ENCODE measurements around the gene PEX5L. TPM values are rescaled to one million over a fixed set of nuclear protein-coding genes. Genes with fewer than 3 reads are reported as not detected.

The PEX5L gene
- total RNA-seq, 2 donors from 2014 or later = 4.2 to 13.2 TPM

- ATAC-seq (no peak), DNase-seq (no peak)
- intact Hi-C loops (cut with DNase I) = no loop called here
- H3K27me3 ChIP-seq = peaks cover 0 to 4% of the 10 kb centered on the region in 2 donors
- no peak for TF ChIP-seq POLR2A (IDR thresholded peaks at IDR 0.05)
- TF ChIP-seq CTCF (IDR thresholded peaks at IDR 0.05) = no peak
- no peak overlapping the region for H3K4me3 ChIP-seq
- H3K9me3 ChIP-seq = peaks cover 0 to 18% (median 0%) of the 10 kb centered on the region in 3 donors
- 83 to 85% methylated on average over 2 of the region's 2 CpGs for WGBS, 2 donors
- no peaks in the 10 kb centered on the region for H3K36me3 ChIP-seq (replicated peaks in 1 of 2; ENCODE audit: insufficient read depth in 1 of 2, low read depth in 2 of 2)
- H3K27ac ChIP-seq = no peak overlapping the region
- no peaks in the 10 kb centered on the region for H3K4me1 ChIP-seq
These were observed 32.2 kb downstream of the PEX5L start for GRCh38 chr3:180004542-180004941.

GRCh38 chr3:180002006-180002405 lies 34.7 kb downstream of the PEX5L start:
- Histone ChIP-seq H3K36me3 (replicated peaks in 1 of 2; ENCODE audit: insufficient read depth in 1 of 2, low read depth in 2 of 2) (no peaks in the 10 kb centered on the region), H3K4me1 (no peaks in the 10 kb centered on the region), H3K27me3 (no peaks in the 10 kb centered on the region), H3K27ac (no peak overlapping the region), H3K9me3 (no peaks in the 10 kb centered on the region), H3K4me3 (no peak overlapping the region)
- intact Hi-C loops (cut with DNase I) = no loop called here
- ATAC-seq (no peak), DNase-seq (no peak)
- TF ChIP-seq CTCF (IDR thresholded peaks at IDR 0.05) (no peak), POLR2A (IDR thresholded peaks at IDR 0.05) (no peak)
- 79 to 80% methylated on average over 2 of the region's 2 CpGs for WGBS, 2 donors

GRCh38 chr3:180000500-180000899 lies 36.2 kb downstream of the PEX5L start:
- H3K4me3 ChIP-seq = no peak overlapping the region
- no peaks in the 10 kb centered on the region for H3K27me3 ChIP-seq
- no peaks in the 10 kb centered on the region for H3K36me3 ChIP-seq (replicated peaks in 1 of 2; ENCODE audit: insufficient read depth in 1 of 2, low read depth in 2 of 2)
- intact Hi-C loops (cut with DNase I) = no loop called here
- no peaks in the 10 kb centered on the region for H3K4me1 ChIP-seq
- H3K9me3 ChIP-seq = no peaks in the 10 kb centered on the region
- no peak overlapping the region for H3K27ac ChIP-seq
- TF ChIP-seq POLR2A (IDR thresholded peaks at IDR 0.05) (no peak), CTCF (IDR thresholded peaks at IDR 0.05) (no peak)
- no peak for ATAC-seq
- DNase-seq = no peak
- 77 to 87% methylated on average over 4 of the region's 4 CpGs for WGBS, 2 donors

- intact Hi-C loops (cut with DNase I) = no loop called here
- H3K4me3 ChIP-seq = no peak overlapping the region
- 71 to 85% methylated on average over 2 of the region's 2 CpGs for WGBS, 2 donors
- TF ChIP-seq POLR2A (IDR thresholded peaks at IDR 0.05) = no peak
- no peak for TF ChIP-seq CTCF (IDR thresholded peaks at IDR 0.05)
- ATAC-seq (no peak), DNase-seq (no peak)
- no peaks in the 10 kb centered on the region for H3K36me3 ChIP-seq (replicated peaks in 1 of 2; ENCODE audit: insufficient read depth in 1 of 2, low read depth in 2 of 2)
- no peaks in the 10 kb centered on the region for H3K27me3 ChIP-seq
- H3K4me1 ChIP-seq = no peaks in the 10 kb centered on the region
- H3K27ac ChIP-seq = no peak overlapping the region
- no peaks in the 10 kb centered on the region for H3K9me3 ChIP-seq
These were observed 41.3 kb downstream of the PEX5L start for GRCh38 chr3:179995406-179995805.

DNA sequence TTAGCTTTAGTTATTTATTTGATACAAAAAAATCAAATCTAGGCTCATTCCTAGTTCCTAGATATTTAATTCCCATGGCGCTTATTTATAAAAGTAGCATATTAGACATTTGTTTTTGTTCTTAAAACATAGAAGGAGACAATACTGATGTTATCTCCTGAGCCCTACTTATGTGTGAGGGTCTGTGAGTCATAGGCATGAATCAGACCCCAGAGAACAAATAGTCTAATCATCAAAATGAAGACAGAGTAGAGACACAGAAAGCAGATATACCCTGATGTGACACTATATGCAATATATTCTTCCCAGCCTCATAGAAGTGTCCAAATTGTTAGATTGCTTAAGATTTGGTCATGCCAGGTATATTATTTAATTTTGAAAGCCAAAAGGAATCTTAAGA lies 44.9 kb downstream of the PEX5L start:
- DNase-seq (no peak), ATAC-seq (no peak)
- no peak overlapping the region for H3K4me3 ChIP-seq
- no peaks in the 10 kb centered on the region for H3K36me3 ChIP-seq (replicated peaks in 1 of 2; ENCODE audit: insufficient read depth in 1 of 2, low read depth in 2 of 2)
- H3K27ac ChIP-seq = no peak overlapping the region
- H3K4me1 ChIP-seq = no peaks in the 10 kb centered on the region
- TF ChIP-seq POLR2A (IDR thresholded peaks at IDR 0.05) = no peak
- no peak for TF ChIP-seq CTCF (IDR thresholded peaks at IDR 0.05)
- no peaks in the 10 kb centered on the region for H3K9me3 ChIP-seq
- WGBS, 2 donors = 90 to 96% methylated on average over 1 of the region's 1 CpG
- intact Hi-C loops (cut with DNase I) = no loop called here
- H3K27me3 ChIP-seq = no peaks in the 10 kb centered on the region
